A673 (cell line): ENCODE data around the gene KCNH3.

Experiments used
- EZH2 ChIP-seq: fragments of 200-600 bp; sonication (generic); IDR thresholded peaks from 2 replicates; pipeline ENCODE4 v1.6.1; 2017; ENCODE audit warnings: borderline replicate concordance, low read depth, mild to moderate bottlenecking, mixed read lengths, antibody characterized with exemption, low read length; ENCODE audit not compliant: poor library complexity, severe bottlenecking
- TF ChIP-seq, protein P1 (sequence below): fragments of 300-800, 200-600 bp; sonication (generic); conservative IDR thresholded peaks from 2 replicates; pipeline ENCODE4 v1.5.1; 2017; ENCODE audit warnings: low read depth, mild to moderate bottlenecking, antibody characterized with exemption, low read length, moderate library complexity, mixed read lengths

DNA sequence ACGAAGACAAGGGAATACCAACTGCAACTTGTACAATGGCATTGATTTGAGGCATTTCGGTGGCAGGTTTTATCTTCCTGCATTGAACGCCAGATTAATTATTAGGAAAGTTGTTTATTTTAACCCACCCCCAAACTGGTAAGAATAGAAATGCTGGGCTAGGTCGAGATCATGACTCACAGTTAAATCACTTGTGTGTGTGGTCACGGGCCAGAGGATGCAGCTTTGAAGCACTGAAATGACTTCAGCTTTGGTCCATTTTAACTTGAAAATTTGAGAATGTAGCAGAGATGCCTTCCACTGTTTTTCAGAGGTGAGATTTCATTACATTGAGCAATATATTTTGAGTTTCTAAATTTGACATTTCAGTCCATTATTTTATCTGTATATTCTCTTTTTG is 23.6 kb upstream of the KCNH3 start:
- no peak for TF ChIP-seq EZH2
- TF ChIP-seq, protein P1, sequence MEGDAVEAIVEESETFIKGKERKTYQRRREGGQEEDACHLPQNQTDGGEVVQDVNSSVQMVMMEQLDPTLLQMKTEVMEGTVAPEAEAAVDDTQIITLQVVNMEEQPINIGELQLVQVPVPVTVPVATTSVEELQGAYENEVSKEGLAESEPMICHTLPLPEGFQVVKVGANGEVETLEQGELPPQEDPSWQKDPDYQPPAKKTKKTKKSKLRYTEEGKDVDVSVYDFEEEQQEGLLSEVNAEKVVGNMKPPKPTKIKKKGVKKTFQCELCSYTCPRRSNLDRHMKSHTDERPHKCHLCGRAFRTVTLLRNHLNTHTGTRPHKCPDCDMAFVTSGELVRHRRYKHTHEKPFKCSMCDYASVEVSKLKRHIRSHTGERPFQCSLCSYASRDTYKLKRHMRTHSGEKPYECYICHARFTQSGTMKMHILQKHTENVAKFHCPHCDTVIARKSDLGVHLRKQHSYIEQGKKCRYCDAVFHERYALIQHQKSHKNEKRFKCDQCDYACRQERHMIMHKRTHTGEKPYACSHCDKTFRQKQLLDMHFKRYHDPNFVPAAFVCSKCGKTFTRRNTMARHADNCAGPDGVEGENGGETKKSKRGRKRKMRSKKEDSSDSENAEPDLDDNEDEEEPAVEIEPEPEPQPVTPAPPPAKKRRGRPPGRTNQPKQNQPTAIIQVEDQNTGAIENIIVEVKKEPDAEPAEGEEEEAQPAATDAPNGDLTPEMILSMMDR: no peak
